HuH-7.5 (cell line): Measurements from ENCODE around the gene SEMA4C.
"Not testable (repeated sequence)": the region's sequence is repeated elsewhere in the genome, so short reads cannot be mapped to it uniquely, and the experiment has no call there.

ENCODE experiments used
- DNase-seq: peaks from one replicate; pipeline ENCODE4 v3.0.0; 2011; ENCODE audit warnings: low spot score

SEMA4C gene

GRCh38 chr2:96897491-96898134 is 27.7 kb upstream of the SEMA4C start:
- DNase-seq = no peak

DNA sequence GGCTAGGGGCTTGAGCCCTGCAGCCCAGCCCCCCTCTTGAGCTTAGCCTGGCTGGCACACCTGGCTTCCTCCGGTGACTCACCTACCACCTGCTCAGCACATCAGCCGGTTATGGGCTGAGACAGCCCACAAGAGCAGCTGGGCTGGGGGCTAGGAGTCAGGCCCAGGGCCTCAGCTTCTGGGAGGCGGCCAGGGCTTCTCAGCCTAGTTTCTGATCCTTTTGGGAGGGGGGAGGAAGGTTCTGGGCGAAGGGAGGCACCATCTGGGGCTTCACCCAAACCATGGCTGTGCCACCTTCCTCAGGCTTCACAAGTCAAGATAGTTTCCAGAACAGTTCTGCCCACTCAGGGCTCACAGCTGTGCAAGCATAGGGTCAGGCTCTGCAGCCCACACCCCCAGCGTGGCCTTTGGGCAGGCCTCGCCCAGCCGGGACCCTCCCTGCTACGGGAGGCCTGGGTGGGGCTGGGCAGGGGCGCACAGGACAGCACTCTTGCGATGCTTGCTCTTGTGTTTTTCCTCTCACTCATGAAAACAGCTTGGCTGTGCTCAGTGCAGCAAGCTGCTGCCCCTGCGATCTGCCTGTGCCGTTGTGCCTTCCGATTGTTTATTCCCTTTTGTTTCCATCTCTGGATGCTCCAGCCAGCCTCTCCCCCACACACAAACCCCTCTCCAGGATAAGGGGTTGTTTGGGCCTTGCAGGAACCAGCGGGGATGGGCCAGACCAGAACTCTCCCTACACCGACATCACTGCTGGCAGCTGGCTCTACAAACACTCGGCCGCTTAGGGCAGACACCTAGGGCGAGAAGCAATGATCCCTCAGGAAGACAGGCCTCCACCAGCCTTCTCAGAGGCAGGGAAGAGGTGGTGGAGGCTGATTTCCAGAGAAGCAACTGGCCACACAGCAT is 26.1 kb upstream of the SEMA4C start:
- no peak for DNase-seq

DNA sequence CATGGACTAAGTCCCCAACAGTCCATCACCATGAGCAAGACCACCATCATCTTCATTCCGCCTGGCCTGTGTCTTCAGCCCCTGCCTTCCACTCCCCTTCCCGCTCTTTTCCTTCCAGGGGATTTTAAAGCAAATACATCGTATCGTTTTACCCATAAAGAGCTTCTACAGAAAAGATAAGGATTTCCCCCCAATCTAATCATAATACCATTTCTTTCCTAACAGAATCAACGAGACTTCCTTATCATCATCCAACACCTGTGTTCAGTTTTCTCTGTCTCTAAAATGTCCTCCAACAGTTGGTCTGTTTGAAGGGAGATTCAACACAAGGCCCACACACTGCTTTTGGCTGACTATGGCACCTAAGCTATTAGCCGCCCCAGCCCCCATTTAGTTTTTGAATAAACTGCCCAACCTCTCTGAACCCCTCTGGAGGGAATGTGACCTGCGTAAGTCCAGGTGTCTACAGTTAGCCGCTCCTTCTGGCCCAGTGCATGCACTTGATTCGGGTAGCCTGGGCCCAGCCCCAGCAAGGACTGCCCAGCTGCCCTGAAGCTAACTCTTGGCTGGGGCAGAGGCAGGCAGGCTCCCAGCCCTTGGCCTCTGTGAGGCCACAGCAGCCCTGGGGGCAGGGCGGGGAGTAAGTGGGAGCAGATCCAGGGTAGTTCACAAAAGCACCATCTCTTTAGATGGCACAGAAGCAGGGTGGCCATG is 25.3 kb upstream of the SEMA4C start:
- no peak for DNase-seq

- DNase-seq = no peak
Measured at GRCh38 chr2:96894151-96894531, 24.3 kb upstream of the SEMA4C start.

GRCh38 chr2:96893289-96894150 is 23.6 kb upstream of the SEMA4C start:
- DNase-seq = no peak

- DNase-seq = no peak
Measured at GRCh38 chr2:96891591-96892333, 21.9 kb upstream of the SEMA4C start.

GRCh38 chr2:96890726-96891385 is 21.0 kb upstream of the SEMA4C start:
- DNase-seq = no peak

- no peak for DNase-seq
Measured at GRCh38 chr2:96890252-96890651, 20.4 kb upstream of the SEMA4C start.

- not testable (repeated sequence) for DNase-seq
Measured at GRCh38 chr2:96889502-96889901, 19.6 kb upstream of the SEMA4C start.

DNA sequence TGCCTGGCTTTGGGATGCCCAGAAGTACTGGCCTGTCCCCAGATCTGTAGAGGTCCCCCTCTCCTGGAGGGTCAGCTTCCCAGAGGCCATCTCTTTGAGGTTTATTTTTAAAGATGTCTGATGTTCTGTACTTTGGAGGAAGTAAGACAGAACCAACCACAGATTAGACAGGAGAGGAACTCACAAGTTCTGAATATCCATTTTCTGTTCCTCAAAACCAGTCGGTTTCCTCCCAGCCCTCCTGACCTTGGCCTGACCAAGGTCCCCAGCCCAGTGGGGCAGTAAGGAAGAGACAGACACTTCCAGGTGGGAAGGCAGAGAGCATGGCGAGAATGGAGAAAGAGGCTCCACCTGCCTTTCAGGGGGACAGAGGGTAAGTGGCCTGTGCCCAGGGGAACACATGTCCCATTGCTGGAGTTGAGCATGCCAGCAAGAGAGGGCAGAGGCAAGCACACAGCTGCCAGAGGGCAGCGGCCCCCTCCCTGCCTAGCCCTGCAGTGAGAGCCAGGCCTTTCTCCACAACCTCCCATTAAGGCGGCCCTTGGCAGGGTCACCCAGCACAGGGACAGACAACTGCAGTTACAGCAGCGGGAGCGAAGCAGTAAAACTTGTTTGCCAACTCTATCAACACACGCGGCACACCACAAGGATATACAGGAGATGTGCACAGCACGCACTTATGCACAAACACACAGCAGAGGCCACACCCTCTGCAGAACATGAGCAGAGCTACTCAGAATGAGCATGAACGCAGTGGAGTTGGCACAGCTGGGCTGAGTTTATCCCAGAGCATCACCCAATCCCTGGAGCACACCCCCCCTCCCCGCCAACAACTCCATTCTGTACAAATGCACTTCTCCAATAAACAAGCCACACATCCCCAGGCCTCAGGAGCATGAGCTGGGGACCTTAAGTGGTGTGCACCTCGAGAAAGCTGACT is 18.5 kb upstream of the SEMA4C start:
- DNase-seq = no peak

DNA sequence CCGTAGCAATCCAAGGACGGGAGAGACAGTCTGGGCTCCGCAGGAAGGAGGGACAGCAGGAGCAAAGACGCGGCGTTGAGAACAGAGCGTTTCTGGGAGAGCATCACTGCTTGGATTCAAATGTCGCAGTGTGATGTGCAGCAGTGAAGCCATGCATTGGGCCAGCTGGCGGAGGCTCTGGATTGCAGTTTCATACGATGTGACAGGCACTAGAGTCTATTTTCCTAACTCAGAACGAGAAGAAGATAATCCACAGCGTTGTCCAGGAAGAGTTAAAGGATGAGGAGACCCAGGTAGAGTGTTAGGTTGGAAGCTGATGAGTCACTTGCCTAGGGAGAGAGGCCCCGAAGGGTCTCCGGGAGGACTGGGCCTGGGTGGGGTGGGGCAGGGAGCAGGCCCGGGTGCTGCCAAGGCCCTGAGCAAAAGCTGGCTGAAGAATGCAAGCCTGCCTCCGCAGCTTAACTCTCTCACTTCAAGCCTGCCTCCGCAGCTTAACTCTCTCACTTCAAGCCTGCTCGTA is 17.7 kb upstream of the SEMA4C start:
- no peak for DNase-seq

DNA sequence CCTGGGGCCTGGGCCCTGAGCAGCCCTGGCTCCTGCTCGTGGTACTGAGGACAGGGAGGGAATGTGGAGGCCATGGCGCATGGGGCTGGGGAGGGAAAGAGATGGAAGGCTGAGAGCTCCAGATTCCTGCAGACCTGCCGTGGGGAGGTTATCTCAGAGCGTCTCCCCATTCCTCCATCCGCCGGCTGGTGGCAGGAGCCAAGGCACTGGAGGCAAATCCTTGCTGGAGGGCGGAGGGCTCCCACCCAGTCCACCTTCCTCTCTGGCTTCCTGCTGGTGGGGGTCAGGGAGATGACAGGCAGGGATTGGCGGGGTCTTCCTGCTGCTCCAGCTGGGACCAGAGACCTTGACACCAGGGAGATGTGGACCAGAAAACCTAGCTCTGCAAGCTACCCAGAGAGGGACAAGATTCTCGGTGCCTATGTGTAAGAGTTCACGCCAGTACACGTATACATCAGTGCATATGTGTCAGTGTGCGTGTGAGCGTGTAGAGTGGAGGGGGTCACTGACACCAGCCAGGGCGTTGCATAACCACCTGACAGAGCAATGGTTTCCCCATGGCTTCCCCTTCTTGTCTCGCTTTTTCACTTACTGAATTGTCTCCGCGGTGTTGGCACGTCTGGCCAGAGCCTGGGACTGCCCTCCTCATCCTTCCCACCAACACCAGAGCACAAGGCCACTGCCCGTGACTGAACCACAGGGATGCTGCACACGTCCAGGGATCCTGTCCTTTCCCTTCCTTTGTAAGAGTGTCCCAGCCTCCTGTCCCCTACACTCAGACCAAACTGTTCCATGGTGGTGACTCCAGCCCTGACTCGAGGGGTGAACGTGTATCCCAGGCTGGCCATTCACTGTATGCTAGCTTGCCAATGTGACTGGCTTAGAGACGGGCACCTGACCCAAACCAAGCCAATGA is 15.8 kb upstream of the SEMA4C start:
- DNase-seq = no peak

- DNase-seq = no peak
Measured at GRCh38 chr2:96884299-96885094, 14.6 kb upstream of the SEMA4C start.

DNA sequence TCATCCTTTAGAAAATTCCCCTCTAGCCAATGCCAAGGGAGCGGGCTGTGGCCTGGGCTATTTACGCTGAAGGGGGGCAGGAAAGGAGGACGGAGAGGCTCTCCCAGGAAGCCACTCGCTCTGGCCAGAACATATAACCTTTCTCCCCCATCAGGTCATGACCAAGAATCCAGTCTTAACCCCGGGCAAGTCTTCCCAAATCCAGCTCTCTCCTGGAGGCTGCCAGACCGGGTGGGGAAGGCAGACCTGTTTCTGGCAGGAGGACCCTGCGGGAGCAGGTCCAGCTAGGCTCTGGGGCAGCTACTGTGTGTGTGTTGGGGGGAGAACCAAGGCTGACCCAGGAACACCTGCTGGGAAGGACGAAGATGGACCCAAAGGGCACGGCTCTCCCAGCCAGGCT is 13.4 kb upstream of the SEMA4C start:
- DNase-seq = no peak

DNA sequence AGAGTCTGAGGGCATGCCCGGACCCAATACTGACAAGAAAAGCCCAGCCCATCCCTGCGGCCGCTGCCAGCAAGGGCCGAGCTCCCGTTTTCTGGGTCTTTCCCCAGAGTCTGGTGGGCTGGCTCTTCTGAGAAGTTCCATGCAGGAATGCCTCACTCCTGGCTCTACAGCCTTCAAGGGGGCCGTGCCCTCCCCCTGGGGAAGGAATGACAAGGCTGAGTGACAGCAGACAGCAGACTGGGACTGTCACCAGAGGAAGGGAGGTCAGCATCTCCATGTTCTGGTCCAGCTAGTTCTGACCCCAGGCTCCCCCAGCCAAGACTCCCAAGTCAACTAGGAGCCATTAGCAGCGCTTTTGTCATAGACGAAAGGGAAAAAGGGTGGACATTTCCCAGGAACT is 13.0 kb upstream of the SEMA4C start:
- DNase-seq = no peak

- no peak for DNase-seq
Measured at GRCh38 chr2:96882230-96882629, 12.3 kb upstream of the SEMA4C start.
